Activated T-cell treated with anti-CD3 and anti-CD28 coated beads, Interleukin-2, amount 50 U/mL, for 4 hours (primary cell): ENCODE results near the gene PHTF2. TPM values are rescaled to one million over a fixed set of nuclear protein-coding genes. Genes with fewer than 3 reads are reported as not detected.
A peak's percentile ranks its signal among the peaks of the same experiment; 100 is the strongest.
"Not testable (repeated sequence)": the region's sequence is repeated elsewhere in the genome, so short reads cannot be mapped to it uniquely, and the experiment has no call there.

ENCODE experiments used
- ATAC-seq, 2 donors: fragments of 200-7000 bp; cut with Tn5 transposase; one replicate each; pipeline ENCODE4 v1.10.0; 2021
- DNase-seq: peaks from one replicate; pipeline ENCODE4 v3.0.0-alpha.2; 2020
- H3K27me3 Mint-ChIP-seq: one replicate; pipeline ENCODE4 v1.8.0; 2021; ENCODE audit warnings: low read depth, mixed read lengths
- H3K36me3 Mint-ChIP-seq: one replicate; pipeline ENCODE4 v1.8.0; 2022; ENCODE audit warnings: mixed read lengths; ENCODE audit not compliant: insufficient read depth
- H3K4me1 Mint-ChIP-seq: one replicate; pipeline ENCODE4 v1.8.0; 2021; ENCODE audit warnings: low read depth, mixed read lengths
- H3K4me3 Mint-ChIP-seq: one replicate; pipeline ENCODE4 v1.8.0; 2021; ENCODE audit warnings: mild to moderate bottlenecking, moderate library complexity, mixed read lengths
- H3K9me3 Mint-ChIP-seq: one replicate; pipeline ENCODE4 v1.8.0; 2021; ENCODE audit warnings: mixed read lengths
- total RNA-seq, 3 donors: library from RNA; stranded (reverse); gene quantifications; one replicate each; pipeline ENCODE4 v1.2.1, GENCODE V29; 2021

PHTF2 gene
- total RNA-seq, 3 donors from 2014 or later = 22.3 to 27.1 (median 24.8) TPM

DNA sequence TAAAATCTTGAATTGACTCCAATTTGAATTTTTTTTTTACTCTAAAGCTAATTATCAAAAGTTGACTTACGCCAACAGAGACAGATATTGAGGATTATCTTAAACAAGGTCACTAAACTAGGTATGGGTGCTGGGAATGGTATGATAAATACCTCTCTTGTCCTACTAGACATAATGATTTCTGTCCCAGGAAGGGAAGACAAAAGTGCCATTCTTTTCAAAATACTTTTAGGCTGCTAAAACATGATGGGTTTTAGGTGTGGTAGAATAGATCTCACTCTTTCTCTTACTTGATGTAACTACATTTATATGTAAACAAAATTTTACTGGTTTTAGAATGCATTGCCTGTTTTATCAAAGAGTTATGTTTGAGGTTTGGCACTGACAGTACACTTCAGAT, 15.5 kb upstream of the PHTF2 start:
- DNase-seq (no peak), ATAC-seq (no peak)
- Mint-ChIP-seq H3K4me3 (no peak overlapping the region), H3K9me3 (no peaks in the 10 kb centered on the region), H3K36me3 (peaks cover 27% of the 10 kb centered on the region), H3K4me1 (no peaks in the 10 kb centered on the region), H3K27me3 (no peaks in the 10 kb centered on the region)

DNA sequence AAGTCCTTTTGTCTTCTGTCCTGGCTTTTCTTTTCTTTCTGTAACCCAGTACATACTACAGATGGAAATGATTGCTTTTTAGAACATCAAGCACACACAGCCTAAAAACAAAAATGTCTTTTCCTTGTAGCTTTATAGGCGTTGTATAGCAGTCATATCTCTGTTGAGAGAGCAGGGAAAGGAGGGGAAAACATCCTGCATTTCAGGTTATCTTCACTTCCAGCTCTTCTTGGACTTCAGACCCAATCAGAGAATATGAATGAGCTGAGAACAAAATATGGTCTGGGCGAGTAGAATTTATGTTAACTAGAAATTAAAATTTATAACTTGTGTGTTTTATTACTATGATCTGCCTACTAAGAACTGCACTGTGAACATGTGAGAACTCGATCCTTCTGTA, 15.0 kb upstream of the PHTF2 start:
- no peaks in the 10 kb centered on the region for H3K27me3 Mint-ChIP-seq
- DNase-seq (no peak), ATAC-seq (no peak)
- peaks cover 24% of the 10 kb centered on the region for H3K36me3 Mint-ChIP-seq
- peaks cover under 1% of the 10 kb centered on the region for H3K4me1 Mint-ChIP-seq
- H3K4me3 Mint-ChIP-seq = no peak overlapping the region
- no peaks in the 10 kb centered on the region for H3K9me3 Mint-ChIP-seq

GRCh38 chr7:77784426-77784825, 14.1 kb upstream of the PHTF2 start:
- ATAC-seq = not testable (repeated sequence)
- H3K36me3 Mint-ChIP-seq = peaks cover 26% of the 10 kb centered on the region

DNA sequence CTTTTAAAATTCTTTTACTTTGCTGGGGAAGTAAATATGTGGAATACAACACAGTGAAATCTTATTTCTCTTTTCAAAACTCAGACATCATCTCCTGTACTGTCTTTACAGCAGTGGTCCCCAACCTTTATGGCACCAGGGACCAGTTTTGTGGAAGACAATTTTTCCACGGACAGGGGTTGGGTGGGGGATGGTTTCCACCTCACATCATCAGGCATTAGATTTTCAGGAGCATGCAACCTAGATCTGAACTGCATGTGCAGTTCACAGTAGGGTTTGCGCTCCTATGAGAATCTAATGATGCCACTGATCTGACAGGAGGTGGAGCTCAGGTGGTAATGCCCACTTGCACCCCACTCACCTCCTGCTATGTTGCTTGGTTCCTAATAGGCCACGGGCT, 12.6 kb upstream of the PHTF2 start:
- DNase-seq (no peak), ATAC-seq (no peak)
- Mint-ChIP-seq H3K36me3 (peaks cover 21% of the 10 kb centered on the region), H3K27me3 (no peaks in the 10 kb centered on the region), H3K9me3 (no peaks in the 10 kb centered on the region), H3K4me1 (peaks cover 2% of the 10 kb centered on the region), H3K4me3 (no peak overlapping the region)

More at GRCh38 chr7:77784426-77784825, 14.1 kb upstream of the PHTF2 start:
- H3K9me3 Mint-ChIP-seq, H3K4me3 Mint-ChIP-seq, H3K27me3 Mint-ChIP-seq, H3K4me1 Mint-ChIP-seq, DNase-seq: not testable (repeated sequence)

DNA sequence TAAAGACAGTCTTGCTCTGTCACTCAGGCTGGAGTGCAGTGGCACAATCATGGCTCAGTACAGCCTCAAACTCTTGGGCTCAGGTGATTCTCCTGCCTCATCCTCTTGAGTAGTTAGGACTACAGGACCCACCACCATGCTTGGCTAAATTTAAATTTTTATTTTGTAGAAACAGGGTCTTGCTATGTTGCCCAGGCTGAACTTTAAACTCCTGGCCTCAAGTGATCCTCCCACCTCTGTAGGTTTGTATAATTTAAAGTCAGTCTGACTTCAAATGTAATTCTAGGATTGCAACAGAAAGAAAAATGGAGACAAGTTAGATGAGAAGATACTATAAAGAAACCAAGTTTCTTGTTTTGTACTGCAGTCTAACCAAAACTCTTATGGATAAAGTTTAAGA, 11.8 kb upstream of the PHTF2 start:
- no peak for ATAC-seq
- DNase-seq = no peak
- H3K4me3 Mint-ChIP-seq = no peak overlapping the region
- no peaks in the 10 kb centered on the region for H3K9me3 Mint-ChIP-seq
- peaks cover 2% of the 10 kb centered on the region for H3K4me1 Mint-ChIP-seq
- H3K27me3 Mint-ChIP-seq = no peaks in the 10 kb centered on the region
- H3K36me3 Mint-ChIP-seq = peaks cover 19% of the 10 kb centered on the region

DNA sequence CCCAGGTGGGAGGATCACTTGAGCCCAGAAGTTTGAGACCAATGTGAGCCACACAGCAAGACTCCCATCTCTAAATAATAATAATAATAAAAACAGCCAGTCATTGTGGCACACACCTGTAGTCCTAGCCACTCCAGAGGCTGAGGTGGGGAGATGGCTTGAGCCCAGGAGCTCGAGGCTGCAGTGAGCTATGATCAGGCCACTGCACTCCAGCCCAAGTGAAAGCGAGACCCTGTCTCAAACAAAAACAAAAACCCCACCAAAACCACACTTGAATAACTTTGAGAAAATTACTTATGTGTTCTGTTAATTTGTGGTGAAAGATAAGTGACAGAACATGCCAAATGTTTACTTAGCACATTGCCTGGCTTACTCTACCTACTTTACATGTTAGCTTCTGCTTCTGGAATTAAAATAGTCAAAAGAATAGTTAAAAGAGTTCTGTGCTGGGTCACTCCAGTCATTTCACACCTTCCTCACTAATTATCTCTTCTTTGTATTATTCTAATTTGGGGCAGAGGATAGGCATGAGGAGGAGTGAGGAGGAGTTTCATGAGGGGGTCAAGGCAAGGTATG, 10.2 kb upstream of the PHTF2 start:
- ATAC-seq = no peak

GRCh38 chr7:77791336-77791735, 7.2 kb upstream of the PHTF2 start:
- Mint-ChIP-seq H3K36me3 (peaks cover 8% of the 10 kb centered on the region), H3K4me3 (no peak overlapping the region), H3K27me3 (no peaks in the 10 kb centered on the region), H3K9me3 (no peaks in the 10 kb centered on the region), H3K4me1 (peaks cover 20% of the 10 kb centered on the region)
- DNase-seq (no peak), ATAC-seq (no peak)

More for the DNA sequence above, 10.2 kb upstream of the PHTF2 start:
- no peak for DNase-seq
- Mint-ChIP-seq H3K4me1 (peaks cover 2% of the 10 kb centered on the region), H3K4me3 (no peak overlapping the region), H3K36me3 (peaks cover 13% of the 10 kb centered on the region), H3K9me3 (no peaks in the 10 kb centered on the region), H3K27me3 (no peaks in the 10 kb centered on the region)

- Mint-ChIP-seq H3K4me3 (no peak overlapping the region), H3K27me3 (no peaks in the 10 kb centered on the region), H3K4me1 (peaks cover 26% of the 10 kb centered on the region), H3K36me3 (peaks cover 8% of the 10 kb centered on the region), H3K9me3 (no peaks in the 10 kb centered on the region)
- ATAC-seq = no peak
- no peak for DNase-seq
These were observed 6.6 kb upstream of the PHTF2 start for GRCh38 chr7:77791956-77792355.

- H3K4me3 Mint-ChIP-seq = no peak overlapping the region
- no peaks in the 10 kb centered on the region for H3K9me3 Mint-ChIP-seq
These were observed 4.6 kb upstream of the PHTF2 start for GRCh38 chr7:77794000-77794399.

GRCh38 chr7:77796109-77796508, 2.5 kb upstream of the PHTF2 start:
- Mint-ChIP-seq H3K4me3 (peak overlapping the region; percentile 98), H3K9me3 (no peaks in the 10 kb centered on the region), H3K4me1 (peaks cover 50% of the 10 kb centered on the region), H3K36me3 (peaks cover 6% of the 10 kb centered on the region), H3K27me3 (no peaks in the 10 kb centered on the region)
- DNase-seq (no peak), ATAC-seq (no peak)

More at GRCh38 chr7:77794000-77794399, 4.6 kb upstream of the PHTF2 start:
- Mint-ChIP-seq H3K4me1 (peaks cover 34% of the 10 kb centered on the region), H3K36me3 (peaks cover 6% of the 10 kb centered on the region), H3K27me3 (no peaks in the 10 kb centered on the region)
- DNase-seq (no peak), ATAC-seq (no peak)

- ATAC-seq = no peak
- no peaks in the 10 kb centered on the region for H3K27me3 Mint-ChIP-seq
- peaks cover 57% of the 10 kb centered on the region for H3K4me1 Mint-ChIP-seq
- no peaks in the 10 kb centered on the region for H3K9me3 Mint-ChIP-seq
- no peak for DNase-seq
- peak overlapping the region; percentile 98 for H3K4me3 Mint-ChIP-seq
- peaks cover 6% of the 10 kb centered on the region for H3K36me3 Mint-ChIP-seq
These were observed 1.6 kb upstream of the PHTF2 start for GRCh38 chr7:77796960-77797359.

GRCh38 chr7:77797734-77798393, 709 bp upstream of the PHTF2 start:
- H3K4me3 Mint-ChIP-seq = peak overlapping the region; percentile 98
- H3K27me3 Mint-ChIP-seq = no peaks in the 10 kb centered on the region
- peaks cover 6% of the 10 kb centered on the region for H3K36me3 Mint-ChIP-seq

GRCh38 chr7:77799078-77799964, 748 bp downstream of the PHTF2 start:
- H3K4me3 Mint-ChIP-seq = peak overlapping the region; percentile 98
- DNase-seq (peak; percentile 9), ATAC-seq (no peak)
- H3K9me3 Mint-ChIP-seq = no peaks in the 10 kb centered on the region
- no peaks in the 10 kb centered on the region for H3K27me3 Mint-ChIP-seq
- no peaks in the 10 kb centered on the region for H3K36me3 Mint-ChIP-seq
- H3K4me1 Mint-ChIP-seq = peaks cover 74% of the 10 kb centered on the region

More at GRCh38 chr7:77797734-77798393, 709 bp upstream of the PHTF2 start:
- DNase-seq = no peak
- H3K4me1 Mint-ChIP-seq = peaks cover 66% of the 10 kb centered on the region
- ATAC-seq = peak; percentile 38 to 44
- no peaks in the 10 kb centered on the region for H3K9me3 Mint-ChIP-seq

GRCh38 chr7:77800158-77800557, 1.6 kb downstream of the PHTF2 start:
- ATAC-seq (no peak), DNase-seq (no peak)
- Mint-ChIP-seq H3K9me3 (peaks cover 6% of the 10 kb centered on the region), H3K4me3 (peak overlapping the region; percentile 98), H3K36me3 (no peaks in the 10 kb centered on the region), H3K4me1 (peaks cover 76% of the 10 kb centered on the region), H3K27me3 (no peaks in the 10 kb centered on the region)
